HG02588 (cell line): Measurements from ENCODE around the gene TOM1L1.

Experiments
- ATAC-seq: cut with Tn5 transposase; IDR thresholded peaks from one replicate; pipeline ENCODE4 v1.9.1; 2021; ENCODE audit warnings: mild to moderate bottlenecking, moderate library complexity; ENCODE audit not compliant: unreplicated experiment

TOM1L1 gene

DNA sequence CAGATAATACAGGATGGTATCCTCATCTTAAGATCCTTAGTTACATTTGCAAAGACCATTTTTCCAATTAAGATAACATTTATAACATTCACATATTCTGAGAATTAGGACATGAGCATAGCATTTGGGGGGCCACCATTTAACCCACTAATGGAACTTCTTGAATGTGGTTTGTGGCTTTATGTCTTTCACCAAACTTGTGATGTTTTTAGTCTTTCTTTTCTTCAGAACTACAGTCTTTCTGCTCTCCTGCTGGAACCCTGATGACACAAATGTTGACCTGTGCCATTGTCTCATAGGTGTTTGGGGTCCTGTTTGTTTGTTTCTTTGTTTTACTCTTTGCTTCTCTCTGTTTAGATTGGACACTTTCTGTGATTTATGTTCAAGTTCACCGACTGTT, 44.6 kb downstream of the TOM1L1 start:
- ATAC-seq: no peak

DNA sequence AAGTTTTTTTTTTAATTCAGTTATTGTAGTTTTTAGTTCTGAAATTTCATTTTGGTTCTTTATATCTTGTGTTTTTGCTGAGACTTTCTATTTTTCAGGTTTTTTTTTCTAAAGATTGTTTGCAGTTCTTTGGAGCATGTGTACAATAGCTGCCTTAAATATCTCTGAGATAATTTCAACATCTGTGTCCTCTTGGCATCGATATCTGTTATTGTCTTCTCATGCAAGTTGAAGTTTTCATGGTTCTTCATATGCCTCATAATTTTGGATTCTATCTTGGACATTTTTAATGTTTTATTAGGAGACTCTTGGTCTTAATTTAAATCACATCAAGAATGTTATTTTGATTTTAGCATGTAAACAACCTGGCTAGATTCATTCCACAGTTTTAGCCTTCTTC, 45.0 kb downstream of the TOM1L1 start:
- no peak for ATAC-seq

DNA sequence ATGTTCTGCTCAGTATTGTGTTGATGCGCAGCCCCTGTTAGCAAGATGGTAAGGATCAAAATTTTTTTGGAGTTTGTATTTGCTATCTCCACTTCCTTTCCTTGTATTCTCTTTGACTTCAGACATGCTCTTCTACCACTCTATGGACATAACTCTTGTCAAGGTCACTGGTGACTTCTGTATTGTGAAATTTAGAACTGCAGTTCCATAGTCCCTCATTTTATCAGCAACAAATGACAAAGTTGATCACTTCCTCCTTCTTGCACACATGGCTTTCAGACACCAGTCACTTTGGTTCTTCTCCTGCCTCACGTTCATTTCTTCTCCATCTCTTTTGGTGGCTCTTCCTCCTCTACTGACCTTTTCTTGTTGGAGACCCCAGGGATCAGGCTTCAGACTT, 46.7 kb downstream of the TOM1L1 start:
- ATAC-seq: no peak

DNA sequence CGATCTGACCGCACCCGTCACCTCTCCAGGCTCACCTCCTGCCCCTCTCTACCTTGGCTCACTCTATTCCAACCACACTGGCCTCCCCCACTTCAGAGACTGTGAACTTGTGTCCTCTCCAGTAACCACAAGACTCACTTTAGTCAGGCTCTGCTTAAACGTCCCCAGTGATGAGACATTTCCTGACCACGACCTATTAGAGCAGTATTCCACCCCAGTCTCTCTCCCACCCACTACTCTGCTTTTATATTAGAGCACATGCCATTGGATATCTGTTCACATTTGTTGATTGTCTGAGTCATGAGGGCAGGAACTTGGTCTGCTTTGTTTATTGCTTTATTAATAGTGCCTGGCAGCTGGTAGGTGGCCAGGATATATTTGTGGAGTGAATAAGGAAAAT, 47.7 kb downstream of the TOM1L1 start:
- peak; percentile 50 for ATAC-seq

DNA sequence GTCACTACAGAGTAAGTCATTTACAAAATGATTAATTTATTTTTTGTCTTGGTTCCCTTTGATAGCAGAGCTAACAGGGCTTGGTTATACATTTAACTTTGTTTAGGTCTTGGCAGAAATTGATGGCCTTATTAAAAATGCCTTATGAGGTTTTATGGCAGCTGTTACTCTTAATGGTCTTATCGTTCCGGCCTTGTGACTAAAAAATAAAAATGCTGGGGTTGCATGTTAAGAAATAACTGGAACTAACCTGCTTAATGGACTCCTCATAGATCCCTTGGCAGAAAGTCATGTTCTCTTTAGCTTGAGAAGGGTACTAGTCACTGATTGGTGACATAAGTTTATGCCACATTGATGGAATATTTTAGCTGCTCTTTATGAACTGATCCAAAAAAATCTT, 49.5 kb downstream of the TOM1L1 start:
- no peak for ATAC-seq

DNA sequence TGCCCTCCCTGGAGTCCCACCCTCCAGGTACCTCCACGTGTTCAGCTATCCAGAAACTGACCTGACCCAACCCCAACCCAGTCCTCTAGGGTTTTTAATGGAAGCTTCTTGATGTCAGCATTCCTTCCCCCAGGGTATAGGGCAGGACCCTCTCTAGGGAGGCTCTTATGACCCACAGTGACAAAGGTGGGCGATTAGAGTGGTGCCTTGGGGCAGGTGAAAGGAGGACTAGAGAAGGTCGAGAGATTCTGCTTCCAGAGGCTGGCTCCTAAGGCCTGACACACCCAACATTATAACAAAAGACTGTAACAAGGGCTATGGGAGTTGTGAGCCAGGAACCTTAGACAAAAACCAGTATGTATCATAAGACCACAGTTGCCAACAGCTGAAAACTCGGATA, 50.6 kb downstream of the TOM1L1 start:
- ATAC-seq: no peak

DNA sequence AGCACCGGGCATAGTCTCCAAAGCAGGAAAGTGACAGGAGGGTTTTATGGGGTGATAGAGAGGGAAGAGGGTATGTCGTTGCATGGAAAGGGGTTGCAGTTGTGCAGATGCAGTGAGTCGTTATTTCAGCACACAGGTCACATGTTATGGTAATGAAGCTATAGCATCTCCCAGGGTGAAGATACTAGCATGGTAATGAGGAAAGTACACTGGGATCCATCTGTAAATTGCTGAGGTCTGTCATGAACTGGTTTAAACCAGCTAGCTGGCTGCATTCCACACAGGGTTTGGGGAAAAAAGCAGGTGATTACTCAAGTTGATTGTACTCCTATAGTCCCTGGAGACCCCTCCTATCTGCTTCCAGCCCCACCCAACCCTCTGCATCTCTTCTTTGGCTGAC, 56.1 kb downstream of the TOM1L1 start:
- ATAC-seq: no peak

DNA sequence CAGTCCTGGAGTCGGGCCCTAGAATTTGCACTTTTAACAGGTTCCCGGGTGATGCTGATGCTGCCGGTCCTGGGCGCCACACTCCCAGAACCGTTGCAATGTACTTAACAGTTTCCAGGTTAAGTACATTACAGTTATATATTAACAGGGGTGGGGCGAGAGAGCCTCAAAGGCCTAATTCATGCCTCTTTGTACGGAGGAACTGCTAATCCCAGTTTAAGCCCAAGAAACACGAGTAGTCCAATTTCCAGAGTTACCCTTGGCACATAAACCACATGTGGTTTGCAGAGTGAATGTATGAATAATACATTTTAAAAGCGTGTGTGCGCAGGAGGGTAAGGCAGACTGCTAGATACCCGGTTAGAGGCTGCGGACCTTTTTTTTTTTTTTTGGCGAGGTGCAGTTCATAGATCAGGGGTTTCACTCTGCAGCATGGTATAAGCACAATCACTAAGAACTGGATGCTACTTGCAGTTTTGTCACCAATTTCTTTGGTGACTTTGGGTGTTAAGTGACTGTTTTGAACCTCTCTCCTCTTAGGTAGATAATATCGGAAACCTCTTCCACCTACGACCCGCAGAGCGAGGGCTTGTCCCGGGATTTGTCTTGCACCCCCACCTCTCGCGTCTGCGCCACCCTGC, 67.1 kb downstream of the TOM1L1 start:
- peak; percentile 15 for ATAC-seq

DNA sequence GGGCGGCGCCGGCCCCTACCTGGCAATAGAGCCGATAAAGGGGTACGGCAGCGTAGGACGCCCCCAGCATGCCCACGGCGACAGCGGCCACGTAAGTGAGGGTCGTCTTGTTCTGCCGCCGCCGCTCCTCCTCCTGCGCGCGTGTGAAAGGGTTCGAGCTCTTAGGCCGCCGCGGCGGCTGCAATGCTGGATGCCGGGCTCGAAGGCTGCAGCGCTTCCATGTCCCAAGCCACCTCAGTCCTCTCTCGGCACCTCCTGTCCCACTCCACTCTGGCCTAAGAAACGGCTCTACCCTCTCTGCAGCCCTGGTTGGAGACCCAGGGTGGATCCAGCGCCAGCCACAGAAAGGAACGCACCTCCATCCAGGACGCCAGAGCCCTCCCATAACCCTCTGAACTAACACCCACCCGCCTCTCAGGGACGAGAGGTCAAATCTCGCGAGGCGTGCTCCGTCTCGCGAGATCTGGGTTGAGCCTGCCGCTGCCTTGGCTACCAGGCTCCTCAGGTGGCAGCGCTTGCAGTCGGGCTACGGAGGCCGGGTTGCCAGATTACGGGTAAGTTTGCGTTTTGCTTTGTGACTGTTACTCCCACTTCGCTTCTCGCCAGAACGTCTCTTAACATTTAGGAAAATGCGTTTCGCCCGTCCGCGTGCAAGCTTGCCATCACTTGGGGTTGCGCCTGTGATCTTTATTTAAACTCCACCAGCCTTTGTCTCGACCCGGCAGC, 67.8 kb downstream of the TOM1L1 start, which contains the start of the genes COX11 and STXBP4:
Gene COX11 (minus strand): TSS at position 393 of the 726 bp plus-strand sequence. CDS start 8 bp downstream, at position 385.
Gene STXBP4 (plus strand): TSS at position 504 of the 726 bp plus-strand sequence. CDS start 17,455 bp downstream, outside the sequence.
- peak; percentile 93 for ATAC-seq

DNA sequence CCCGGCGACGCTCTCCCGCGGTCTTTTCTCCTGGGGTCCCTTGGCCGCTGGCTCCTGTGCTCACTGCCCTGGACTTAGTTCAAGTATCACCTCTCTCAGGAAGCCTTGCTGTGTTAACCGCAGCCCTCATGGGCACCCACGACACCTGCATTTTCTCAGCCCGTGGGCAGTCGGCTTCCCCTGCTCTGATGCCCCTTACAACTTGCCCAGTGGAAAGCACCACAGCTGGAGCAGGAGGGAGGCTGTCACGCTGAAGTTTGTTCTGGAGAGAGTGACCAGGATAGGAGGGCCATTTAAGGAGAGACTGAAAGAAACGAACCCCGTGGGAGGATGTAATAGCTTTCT, 68.3 kb downstream of the TOM1L1 start:
- ATAC-seq: peak; percentile 32

DNA sequence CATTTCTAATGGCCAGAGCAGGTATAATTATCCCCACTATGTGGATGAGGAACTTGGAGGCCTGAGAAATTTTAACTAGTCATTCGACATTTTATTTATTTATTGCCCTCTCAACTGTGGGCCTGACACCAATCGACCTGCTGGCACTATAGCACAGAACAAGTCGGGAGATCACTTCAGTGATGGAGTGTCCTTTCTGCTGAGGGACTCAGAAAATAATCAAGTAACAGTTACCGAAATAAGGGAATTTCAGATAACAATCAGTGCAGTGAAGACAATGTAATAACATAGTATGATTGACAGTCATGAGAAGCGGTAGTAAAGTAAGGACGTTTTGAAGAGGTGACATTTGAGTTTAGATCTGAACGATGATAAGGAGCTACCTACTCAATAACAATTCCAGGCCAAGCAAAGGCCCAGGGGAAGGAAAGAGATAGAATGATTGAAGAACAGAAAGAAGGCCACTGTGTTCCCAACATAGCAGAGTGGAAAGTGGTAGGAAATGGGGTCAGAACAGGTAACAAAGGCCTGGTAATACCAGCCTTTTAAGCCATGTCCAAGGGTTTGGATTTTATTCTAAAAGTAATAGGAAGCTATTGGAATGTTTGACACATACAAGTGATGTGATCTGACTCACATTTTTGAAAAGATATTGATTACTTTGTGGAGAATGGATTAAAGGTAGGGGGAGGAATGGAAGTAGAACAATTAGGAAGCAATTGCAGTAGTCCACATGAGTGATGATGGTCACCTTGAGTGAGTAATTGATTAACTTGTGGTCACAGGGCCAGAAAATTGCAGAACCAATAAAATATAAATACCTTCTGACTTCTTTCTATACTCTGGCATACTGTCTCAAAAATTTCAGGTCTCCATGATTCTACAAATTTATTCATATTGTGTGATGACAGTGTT, 69.3 kb downstream of the TOM1L1 start:
- no peak for ATAC-seq

DNA sequence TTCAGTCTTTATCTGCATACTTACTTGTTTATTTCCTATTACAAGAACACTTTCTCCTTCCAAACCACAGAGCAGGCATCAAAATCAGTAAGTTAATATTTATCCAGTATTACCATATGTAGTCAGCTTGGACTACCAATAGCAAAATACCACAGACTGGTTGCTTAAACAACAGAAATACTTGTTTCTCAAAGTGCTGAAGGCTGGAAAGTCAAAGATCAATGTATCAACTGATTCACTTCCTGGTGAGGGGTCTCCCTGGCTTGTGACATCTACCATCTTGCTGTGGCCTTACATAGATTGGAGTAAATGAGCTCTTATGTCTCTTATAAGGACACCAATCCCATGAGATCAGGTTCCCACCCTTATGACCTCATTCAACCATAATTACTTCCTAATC, 70.5 kb downstream of the TOM1L1 start:
- no peak for ATAC-seq

DNA sequence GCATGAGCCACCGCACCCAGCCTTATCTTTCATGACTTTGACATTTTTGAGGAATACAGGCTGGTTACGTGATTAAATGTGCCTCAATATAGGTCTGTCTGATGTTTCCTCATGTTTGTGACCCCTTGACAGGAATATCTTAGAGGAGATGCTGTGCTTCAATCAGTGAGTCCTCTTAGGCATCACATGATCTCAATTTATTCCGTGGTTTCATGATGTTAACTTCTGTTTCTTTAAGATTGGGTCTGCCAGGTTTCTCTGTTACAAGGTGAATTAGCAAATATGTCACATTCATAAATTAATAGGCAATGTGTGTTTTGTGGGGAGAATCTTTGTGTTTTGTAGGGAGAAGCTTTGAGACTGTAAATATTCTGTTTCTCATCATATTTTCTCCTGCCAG, 71.2 kb downstream of the TOM1L1 start:
- ATAC-seq: no peak

DNA sequence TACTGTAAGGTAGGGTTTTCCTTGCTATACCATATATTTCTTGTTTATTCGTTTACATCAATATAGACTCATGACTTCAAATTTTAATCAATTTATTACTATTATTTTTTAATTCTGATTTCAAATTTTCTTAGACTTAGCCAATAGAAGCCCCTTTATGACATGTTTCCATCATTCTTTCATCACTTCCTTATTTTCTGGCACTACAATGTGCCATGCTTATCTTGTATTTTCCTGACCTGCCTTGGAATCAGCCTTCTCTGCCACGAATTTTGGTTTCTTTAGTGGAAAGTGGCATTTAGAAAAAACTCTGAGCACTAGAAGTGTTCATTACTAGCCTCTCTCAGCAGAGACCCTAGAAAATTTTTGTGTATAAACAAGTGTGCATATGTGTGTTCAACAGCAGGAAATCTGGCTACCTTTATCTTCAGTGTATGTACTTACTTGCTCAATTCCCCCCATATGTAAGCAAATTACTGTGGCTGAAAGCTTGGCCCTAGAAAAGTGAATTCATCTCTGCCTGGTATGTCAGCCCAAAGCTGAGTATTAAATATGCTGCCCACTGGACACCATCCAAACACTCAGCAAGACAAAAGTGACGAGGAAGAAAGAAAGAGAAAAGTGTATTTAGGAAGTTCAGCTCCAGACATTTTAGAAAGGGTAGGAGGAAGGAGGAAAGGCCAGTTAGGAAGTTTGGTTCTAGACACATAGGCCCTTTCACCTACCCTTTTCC, 71.9 kb downstream of the TOM1L1 start:
- ATAC-seq: no peak

DNA sequence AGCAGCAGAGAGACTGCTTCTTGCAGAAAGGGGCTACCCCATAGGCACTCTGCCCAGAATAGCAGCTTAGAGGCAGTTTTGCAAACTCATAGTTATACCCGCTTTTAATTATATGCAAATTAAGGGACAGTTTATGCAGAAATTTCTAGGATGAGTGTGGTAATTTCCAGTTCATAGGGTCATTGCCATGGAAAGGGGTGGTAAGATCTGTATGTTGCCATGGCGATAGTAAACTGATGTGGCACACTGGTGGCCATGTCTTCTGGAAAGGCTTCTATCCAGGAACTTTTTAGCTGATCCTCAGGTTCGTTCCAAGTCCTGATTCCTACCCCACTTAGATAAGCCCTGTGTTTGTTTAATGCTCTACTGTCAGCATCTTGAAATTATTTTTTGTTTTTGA, 74.1 kb downstream of the TOM1L1 start:
- no peak for ATAC-seq

DNA sequence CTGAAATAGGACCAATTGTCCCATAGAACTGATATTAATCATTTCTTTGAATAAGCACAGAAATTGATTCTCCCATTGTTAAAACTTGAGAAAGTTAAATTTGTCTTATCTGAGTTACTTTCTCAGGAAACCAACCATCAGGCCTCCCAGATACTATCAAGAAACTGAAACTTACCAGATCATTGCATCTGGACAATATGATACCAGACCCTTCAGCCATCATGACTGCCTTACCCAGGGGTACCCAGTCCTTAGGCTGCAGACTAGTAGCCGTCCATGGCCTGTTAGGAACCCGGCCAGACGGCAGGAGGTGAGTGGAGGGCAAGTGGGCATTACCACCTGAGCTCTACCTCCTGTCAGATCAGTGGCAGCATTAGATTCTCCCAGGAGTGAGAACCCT, 75.7 kb downstream of the TOM1L1 start:
- ATAC-seq: no peak

DNA sequence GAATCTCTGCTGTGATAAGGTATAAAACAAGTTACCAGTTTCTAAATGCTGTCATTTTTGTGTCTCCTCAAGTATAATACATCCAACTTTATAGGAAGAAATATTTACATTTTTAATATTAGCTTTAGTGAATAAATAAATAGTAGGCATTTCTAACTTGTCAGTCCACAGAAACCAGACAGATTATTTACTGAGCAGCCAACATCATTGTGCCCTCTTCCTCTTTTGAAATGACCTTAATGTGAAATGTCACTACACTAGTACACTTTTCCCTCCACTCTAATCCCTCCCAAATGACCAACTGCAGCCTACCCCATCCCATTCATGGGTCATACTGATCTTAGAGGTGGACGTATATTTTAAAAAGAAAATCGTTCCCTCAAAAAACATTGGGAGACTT, 77.1 kb downstream of the TOM1L1 start:
- no peak for ATAC-seq

DNA sequence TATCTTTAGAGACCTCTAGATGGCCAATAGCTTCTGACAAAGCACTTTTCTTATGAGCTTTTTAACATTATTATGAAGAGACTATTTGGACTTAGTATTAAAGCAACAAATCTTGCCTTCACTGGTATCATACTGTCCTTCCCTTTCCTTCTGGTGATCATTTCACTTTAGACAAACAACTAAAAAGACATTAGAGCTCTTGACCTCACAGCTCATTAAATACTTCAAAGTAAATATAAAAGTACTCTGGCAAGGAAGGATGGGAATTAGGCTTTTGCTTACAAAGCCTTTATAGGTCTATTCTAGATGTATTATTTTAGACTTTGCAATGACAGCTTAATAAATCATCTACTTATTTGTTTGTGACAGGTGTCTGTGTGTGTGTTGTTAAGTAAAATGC, 79.0 kb downstream of the TOM1L1 start:
- ATAC-seq: no peak

DNA sequence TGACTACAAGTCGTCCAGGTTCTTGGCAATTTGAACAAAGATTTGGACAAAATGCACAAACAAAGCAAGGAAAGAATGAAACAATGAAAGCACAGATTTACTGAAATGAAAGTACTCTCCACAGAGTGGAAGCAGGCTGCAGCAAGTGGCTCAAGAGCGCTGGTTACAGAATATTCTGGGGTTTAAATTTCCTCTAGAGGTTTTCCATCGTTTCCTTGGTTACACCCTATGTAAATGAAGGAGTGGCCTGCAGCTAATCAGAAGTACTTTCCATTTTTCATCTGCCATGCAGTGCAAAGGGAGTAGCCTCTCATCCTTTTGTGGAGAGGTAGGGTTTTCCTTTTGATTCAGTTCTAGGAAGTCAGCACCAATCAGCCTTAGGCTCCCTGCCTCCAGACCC, 79.7 kb downstream of the TOM1L1 start:
- ATAC-seq: no peak

DNA sequence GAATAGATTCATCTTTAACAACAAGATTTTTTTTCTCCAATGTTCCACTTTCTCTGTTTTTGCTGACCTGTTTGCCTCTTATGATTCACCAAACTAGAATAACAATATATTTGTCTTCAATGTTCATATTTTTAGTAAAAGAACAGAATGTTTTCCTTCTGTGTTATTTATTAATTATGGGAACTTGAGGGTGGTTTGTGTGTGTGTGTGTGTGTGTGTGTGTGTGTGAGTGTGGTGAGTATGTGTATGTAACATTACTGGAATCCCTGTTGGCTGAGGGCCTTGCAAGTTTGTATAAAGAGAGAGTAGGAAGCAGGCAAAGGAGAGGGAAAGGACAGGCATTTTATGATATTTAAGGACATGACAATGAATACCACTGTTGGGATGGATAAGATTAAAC, 81.7 kb downstream of the TOM1L1 start:
- ATAC-seq: no peak

DNA sequence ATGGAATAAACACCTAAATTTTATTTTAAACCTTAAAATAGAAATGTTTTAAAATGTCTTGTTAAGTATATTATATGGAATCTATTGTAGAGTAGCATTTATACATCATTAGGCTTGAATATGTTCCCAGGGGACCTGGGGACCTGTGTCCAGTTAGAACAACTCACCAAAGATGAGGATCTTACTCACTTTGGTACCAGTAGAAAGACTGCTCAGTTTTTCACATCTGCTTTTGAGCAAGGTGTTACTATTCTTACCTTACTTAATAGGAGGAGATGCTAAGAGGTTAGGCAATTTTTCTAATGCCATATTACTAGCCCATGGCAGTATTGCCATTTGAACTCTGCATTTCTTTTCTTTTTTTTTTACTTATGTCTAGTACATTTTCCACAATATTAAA, 82.6 kb downstream of the TOM1L1 start:
- no peak for ATAC-seq
